Bronchial epithelial cell (primary cell): ENCODE data around the gene RNF169. TPM values are rescaled to one million over a fixed set of nuclear protein-coding genes. Genes with fewer than 3 reads are reported as not detected.
A peak's percentile ranks its signal among the peaks of the same experiment; 100 is the strongest.

ENCODE experiments used
- DNase-seq: peaks from one replicate; pipeline ENCODE4 v3.0.0-alpha.2; 2010; ENCODE audit warnings: low read depth
- FAIRE-seq: peaks from 2 replicates; lab custom pipeline; 2011; peaks lifted over from hg19 to GRCh38; lab: Jason Lieb, UNC
- H3K27me3 ChIP-seq: 2 replicates; pipeline ENCODE4 v1.5.1; 2011; ENCODE audit warnings: low read length; ENCODE audit not compliant: control insufficient read depth, insufficient read depth
- H3K36me3 ChIP-seq: 2 replicates; pipeline ENCODE4 v1.5.1; 2011; ENCODE audit warnings: low read length; ENCODE audit not compliant: control insufficient read depth, insufficient read depth
- H3K4me3 ChIP-seq: 2 replicates; pipeline ENCODE4 v1.5.1; 2011; ENCODE audit warnings: mild to moderate bottlenecking, low read depth, low read length, control low read depth
- total RNA-seq: library from RNA; depleted of rRNA; stranded (reverse); fragments of >200 nt; gene quantifications from 2 replicates; pipeline ENCODE4 v1.2.1, GENCODE V29; 2014
- TF ChIP-seq, protein P1 (sequence below): IDR thresholded peaks from 2 replicates; pipeline ENCODE4 v1.5.1; 2011; ENCODE audit warnings: mild to moderate bottlenecking, moderate library complexity, low read length, control low read depth, inconsistent platforms; ENCODE audit not compliant: insufficient read depth, severe bottlenecking

RNF169 gene
- total RNA-seq, 1 donor from 2014 or later = 12.6 TPM

DNA sequence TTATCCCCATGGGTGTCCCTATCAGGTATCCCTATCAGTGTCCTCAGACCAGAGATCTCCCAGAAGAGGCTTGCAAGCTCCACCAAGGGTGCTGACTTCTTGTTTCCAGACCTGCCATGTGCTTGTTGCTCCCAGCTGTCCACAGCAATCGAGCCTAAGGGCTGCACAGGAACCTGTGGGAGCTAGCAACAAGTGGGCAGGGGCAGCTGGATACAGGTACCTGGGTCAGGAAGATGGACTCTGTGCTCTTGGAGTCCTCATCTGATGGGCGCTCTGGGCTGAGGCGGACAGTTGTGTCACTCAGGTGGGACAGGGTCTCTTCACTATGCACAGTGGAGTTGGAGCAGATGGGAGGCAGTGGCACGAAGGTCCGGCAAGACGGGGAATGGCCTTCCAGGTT, 99.2 kb downstream of the RNF169 start:
- Histone ChIP-seq H3K27me3 (no peaks in the 10 kb centered on the region), H3K4me3 (no peak overlapping the region), H3K36me3 (peaks cover 14% of the 10 kb centered on the region)
- TF ChIP-seq, protein P1, sequence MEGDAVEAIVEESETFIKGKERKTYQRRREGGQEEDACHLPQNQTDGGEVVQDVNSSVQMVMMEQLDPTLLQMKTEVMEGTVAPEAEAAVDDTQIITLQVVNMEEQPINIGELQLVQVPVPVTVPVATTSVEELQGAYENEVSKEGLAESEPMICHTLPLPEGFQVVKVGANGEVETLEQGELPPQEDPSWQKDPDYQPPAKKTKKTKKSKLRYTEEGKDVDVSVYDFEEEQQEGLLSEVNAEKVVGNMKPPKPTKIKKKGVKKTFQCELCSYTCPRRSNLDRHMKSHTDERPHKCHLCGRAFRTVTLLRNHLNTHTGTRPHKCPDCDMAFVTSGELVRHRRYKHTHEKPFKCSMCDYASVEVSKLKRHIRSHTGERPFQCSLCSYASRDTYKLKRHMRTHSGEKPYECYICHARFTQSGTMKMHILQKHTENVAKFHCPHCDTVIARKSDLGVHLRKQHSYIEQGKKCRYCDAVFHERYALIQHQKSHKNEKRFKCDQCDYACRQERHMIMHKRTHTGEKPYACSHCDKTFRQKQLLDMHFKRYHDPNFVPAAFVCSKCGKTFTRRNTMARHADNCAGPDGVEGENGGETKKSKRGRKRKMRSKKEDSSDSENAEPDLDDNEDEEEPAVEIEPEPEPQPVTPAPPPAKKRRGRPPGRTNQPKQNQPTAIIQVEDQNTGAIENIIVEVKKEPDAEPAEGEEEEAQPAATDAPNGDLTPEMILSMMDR = no peak
- DNase-seq (no peak), FAIRE-seq (no peak)

- TF ChIP-seq, protein P1 = no peak
- H3K4me3 ChIP-seq = no peak overlapping the region
- FAIRE-seq (no peak), DNase-seq (peak; percentile 56)
- peaks cover 13% of the 10 kb centered on the region for H3K36me3 ChIP-seq
- no peaks in the 10 kb centered on the region for H3K27me3 ChIP-seq
Measured at GRCh38 chr11:74849525-74850391, 101.1 kb downstream of the RNF169 start.

DNA sequence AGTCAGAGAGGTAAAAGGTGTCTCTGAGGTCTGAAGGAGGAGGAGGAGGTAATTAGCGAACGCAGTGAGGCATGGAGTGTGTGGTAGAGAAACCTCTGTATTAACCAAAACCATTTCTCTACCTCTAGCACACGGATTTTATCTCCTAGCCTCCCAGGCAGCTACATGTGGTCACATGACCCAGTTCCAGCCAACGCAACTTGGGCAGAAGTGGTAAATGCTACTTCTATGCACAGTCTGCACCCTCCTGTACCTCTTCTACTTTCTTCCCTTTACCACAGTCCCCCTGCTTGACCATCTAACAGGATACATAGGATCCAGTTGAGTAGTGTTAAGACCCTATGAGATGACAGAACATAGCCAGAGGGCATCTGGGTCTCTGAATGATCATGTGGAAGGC, 104.6 kb downstream of the RNF169 start:
- no peak for DNase-seq
- Histone ChIP-seq H3K4me3 (no peak overlapping the region), H3K36me3 (peaks cover 10% of the 10 kb centered on the region), H3K27me3 (no peaks in the 10 kb centered on the region)
- TF ChIP-seq, protein P1 = no peak
- no peak for FAIRE-seq

- FAIRE-seq = no peak
- H3K27me3 ChIP-seq = no peaks in the 10 kb centered on the region
- peak; percentile 10 for DNase-seq
- no peak overlapping the region for H3K4me3 ChIP-seq
- peaks cover 6% of the 10 kb centered on the region for H3K36me3 ChIP-seq
- TF ChIP-seq, protein P1 = no peak
Measured at GRCh38 chr11:74860743-74861142, 112.1 kb downstream of the RNF169 start.

DNA sequence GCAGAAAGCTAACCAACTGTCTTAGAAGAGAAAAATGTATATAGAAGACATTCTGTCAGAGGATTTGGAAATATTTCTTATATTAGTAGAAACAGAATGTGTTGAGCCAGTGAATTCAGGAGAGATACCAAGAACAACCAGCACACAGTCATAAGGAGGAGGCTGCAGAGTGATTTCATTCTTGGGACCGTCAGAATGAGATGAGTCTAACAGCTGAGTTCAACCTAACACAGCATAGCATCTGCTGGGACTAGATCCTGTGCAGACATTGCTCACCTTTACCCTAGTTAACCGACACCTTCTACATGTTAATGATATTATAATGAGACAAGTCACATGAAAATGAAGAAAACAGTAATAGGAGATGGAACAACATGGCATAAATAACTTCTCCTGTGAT, 114.8 kb downstream of the RNF169 start:
- FAIRE-seq = no peak

More for the DNA sequence above, 114.8 kb downstream of the RNF169 start:
- peaks cover 4% of the 10 kb centered on the region for H3K36me3 ChIP-seq
- H3K4me3 ChIP-seq = no peak overlapping the region
- DNase-seq = no peak
- TF ChIP-seq, protein P1 = no peak
- no peaks in the 10 kb centered on the region for H3K27me3 ChIP-seq
